ENCODE results near the gene CUZD1. TPM values are rescaled to one million over a fixed set of nuclear protein-coding genes. Genes with fewer than 3 reads are reported as not detected.
A peak's percentile ranks its signal among the peaks of the same experiment; 100 is the strongest.

CUZD1 gene
- total and polyA plus RNA-seq, 2 of the 13 experiments (the other 11 are each of a cell fraction or from before 2014, with no cell fraction given) = 0.22 to 0.29 TPM

DNA sequence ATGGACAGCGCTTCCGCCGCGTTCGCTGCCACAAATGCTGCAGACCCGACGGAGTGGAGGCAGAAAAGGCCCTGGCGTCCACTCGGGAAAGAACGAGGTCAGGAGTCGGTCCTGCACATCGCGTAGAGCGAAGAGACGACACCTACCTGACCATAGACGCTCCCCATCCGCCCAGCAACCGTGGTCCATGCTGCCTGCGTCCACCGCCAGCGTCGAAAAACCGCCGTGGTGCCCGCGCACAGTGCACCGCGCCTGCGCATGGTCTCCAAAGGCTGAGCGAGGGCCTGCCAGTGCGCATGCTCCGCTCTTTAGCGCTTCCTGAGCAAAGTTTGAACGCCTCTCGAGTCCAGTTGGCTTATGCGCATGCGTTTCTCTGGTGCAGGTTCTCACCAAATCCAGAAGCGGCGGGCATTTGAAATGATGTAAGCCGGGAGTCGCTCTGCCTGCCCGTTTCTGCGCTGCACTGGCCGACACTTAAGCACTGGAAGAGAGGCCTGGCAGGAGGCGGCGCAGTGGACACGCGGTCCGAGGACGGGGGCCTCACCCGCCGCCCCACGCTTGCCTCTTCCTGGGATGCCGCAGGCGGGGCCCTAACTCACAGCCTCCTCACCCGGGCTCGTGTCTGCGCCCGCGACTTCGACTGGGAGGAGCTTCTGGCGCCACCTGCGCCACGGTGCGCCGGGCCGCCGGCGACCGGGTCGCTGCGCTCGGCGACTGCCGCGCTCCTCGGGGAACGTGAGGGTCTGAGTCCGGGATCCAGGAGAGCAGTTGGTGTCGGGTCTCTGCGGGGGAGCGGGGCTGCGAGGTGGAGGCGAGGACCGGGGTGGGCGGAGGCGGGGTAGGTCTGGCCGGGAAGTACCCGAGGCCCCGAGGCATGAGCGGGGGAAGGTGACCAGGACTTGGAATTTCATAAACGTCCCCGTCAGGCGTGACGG is 33.9 kb upstream of the CUZD1 start, which contains the start of gene FAM24B (continued):
- TF ChIP-seq, protein P1, sequence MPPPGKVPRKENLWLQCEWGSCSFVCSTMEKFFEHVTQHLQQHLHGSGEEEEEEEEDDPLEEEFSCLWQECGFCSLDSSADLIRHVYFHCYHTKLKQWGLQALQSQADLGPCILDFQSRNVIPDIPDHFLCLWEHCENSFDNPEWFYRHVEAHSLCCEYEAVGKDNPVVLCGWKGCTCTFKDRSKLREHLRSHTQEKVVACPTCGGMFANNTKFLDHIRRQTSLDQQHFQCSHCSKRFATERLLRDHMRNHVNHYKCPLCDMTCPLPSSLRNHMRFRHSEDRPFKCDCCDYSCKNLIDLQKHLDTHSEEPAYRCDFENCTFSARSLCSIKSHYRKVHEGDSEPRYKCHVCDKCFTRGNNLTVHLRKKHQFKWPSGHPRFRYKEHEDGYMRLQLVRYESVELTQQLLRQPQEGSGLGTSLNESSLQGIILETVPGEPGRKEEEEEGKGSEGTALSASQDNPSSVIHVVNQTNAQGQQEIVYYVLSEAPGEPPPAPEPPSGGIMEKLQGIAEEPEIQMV (CRISPR knock-in tag; IDR thresholded peaks at IDR 0.05; ENCODE audit: low read depth) = no peak
- TF ChIP-seq ARHGAP35 (CRISPR knock-in tag; IDR thresholded peaks at IDR 0.05; ENCODE audit: borderline replicate concordance) = peak; percentile 54; the same call in 1 of the 2 replicates
- TF ChIP-seq POGZ (CRISPR knock-in tag; IDR thresholded peaks at IDR 0.05) = no peak
- TF ChIP-seq, protein P2, sequence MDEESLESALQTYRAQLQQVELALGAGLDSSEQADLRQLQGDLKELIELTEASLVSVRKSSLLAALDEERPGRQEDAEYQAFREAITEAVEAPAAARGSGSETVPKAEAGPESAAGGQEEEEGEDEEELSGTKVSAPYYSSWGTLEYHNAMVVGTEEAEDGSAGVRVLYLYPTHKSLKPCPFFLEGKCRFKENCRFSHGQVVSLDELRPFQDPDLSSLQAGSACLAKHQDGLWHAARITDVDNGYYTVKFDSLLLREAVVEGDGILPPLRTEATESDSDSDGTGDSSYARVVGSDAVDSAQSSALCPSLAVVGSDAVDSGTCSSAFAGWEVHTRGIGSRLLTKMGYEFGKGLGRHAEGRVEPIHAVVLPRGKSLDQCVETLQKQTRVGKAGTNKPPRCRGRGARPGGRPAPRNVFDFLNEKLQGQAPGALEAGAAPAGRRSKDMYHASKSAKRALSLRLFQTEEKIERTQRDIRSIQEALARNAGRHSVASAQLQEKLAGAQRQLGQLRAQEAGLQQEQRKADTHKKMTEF (CRISPR knock-in tag; IDR thresholded peaks at IDR 0.05) = no peak
- no peak for TF ChIP-seq TCF7 (IDR thresholded peaks at IDR 0.05; ENCODE audit: low read depth)
- TF ChIP-seq ZNF589 (CRISPR knock-in tag; conservative IDR thresholded peaks at IDR 0.05) = peak; percentile 48; the same call in 1 of the 2 replicates
- TF ChIP-seq ARNT2 (CRISPR knock-in tag; IDR thresholded peaks at IDR 0.05; ENCODE audit: low read depth) = peak; percentile 73; the same call in 1 of the 2 replicates
- no peak for TF ChIP-seq ZNF207 (IDR thresholded peaks at IDR 0.05; ENCODE audit: borderline replicate concordance)
- TF ChIP-seq KDM2A (CRISPR knock-in tag; IDR thresholded peaks at IDR 0.05; ENCODE audit: borderline replicate concordance, low read depth) = no peak; the same call in 1 of the 2 replicates
- no peak for TF ChIP-seq CHD2 (IDR thresholded peaks at IDR 0.05; ENCODE audit: low read depth, low read length)
- TF ChIP-seq, protein P3, sequence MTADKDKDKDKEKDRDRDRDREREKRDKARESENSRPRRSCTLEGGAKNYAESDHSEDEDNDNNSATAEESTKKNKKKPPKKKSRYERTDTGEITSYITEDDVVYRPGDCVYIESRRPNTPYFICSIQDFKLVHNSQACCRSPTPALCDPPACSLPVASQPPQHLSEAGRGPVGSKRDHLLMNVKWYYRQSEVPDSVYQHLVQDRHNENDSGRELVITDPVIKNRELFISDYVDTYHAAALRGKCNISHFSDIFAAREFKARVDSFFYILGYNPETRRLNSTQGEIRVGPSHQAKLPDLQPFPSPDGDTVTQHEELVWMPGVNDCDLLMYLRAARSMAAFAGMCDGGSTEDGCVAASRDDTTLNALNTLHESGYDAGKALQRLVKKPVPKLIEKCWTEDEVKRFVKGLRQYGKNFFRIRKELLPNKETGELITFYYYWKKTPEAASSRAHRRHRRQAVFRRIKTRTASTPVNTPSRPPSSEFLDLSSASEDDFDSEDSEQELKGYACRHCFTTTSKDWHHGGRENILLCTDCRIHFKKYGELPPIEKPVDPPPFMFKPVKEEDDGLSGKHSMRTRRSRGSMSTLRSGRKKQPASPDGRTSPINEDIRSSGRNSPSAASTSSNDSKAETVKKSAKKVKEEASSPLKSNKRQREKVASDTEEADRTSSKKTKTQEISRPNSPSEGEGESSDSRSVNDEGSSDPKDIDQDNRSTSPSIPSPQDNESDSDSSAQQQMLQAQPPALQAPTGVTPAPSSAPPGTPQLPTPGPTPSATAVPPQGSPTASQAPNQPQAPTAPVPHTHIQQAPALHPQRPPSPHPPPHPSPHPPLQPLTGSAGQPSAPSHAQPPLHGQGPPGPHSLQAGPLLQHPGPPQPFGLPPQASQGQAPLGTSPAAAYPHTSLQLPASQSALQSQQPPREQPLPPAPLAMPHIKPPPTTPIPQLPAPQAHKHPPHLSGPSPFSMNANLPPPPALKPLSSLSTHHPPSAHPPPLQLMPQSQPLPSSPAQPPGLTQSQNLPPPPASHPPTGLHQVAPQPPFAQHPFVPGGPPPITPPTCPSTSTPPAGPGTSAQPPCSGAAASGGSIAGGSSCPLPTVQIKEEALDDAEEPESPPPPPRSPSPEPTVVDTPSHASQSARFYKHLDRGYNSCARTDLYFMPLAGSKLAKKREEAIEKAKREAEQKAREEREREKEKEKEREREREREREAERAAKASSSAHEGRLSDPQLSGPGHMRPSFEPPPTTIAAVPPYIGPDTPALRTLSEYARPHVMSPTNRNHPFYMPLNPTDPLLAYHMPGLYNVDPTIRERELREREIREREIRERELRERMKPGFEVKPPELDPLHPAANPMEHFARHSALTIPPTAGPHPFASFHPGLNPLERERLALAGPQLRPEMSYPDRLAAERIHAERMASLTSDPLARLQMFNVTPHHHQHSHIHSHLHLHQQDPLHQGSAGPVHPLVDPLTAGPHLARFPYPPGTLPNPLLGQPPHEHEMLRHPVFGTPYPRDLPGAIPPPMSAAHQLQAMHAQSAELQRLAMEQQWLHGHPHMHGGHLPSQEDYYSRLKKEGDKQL (CRISPR knock-in tag; IDR thresholded peaks at IDR 0.05; ENCODE audit: low read depth) = no peak
- no peak for TF ChIP-seq RXRB (CRISPR knock-in tag; IDR thresholded peaks at IDR 0.05; ENCODE audit: borderline replicate concordance)
- TF ChIP-seq, protein P4, sequence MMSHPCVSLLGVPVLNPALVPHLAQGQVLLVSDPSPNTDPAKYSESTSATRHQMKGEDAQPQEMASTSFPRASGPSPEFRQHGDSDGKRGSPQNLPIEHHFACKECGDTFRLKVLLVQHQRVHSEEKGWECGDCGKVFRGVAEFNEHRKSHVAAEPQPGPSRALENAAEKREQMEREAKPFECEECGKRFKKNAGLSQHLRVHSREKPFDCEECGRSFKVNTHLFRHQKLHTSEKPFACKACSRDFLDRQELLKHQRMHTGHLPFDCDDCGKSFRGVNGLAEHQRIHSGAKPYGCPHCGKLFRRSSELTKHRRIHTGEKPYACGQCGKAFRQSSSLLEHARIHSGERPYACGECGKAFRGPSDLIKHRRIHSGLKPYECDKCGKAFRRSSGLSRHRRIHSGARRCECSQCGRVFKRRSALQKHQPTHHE (CRISPR knock-in tag; IDR thresholded peaks at IDR 0.05; ENCODE audit: borderline replicate concordance) = peak; percentile 19; the same call in 1 of the 2 replicates
- TF ChIP-seq, protein P5, sequence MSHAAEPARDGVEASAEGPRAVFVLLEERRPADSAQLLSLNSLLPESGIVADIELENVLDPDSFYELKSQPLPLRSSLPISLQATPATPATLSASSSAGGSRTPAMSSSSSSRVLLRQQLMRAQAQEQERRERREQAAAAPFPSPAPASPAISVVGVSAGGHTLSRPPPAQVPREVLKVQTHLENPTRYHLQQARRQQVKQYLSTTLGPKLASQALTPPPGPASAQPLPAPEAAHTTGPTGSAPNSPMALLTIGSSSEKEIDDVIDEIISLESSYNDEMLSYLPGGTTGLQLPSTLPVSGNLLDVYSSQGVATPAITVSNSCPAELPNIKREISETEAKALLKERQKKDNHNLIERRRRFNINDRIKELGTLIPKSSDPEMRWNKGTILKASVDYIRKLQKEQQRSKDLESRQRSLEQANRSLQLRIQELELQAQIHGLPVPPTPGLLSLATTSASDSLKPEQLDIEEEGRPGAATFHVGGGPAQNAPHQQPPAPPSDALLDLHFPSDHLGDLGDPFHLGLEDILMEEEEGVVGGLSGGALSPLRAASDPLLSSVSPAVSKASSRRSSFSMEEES (CRISPR knock-in tag; IDR thresholded peaks at IDR 0.05) = no peak
- TF ChIP-seq HOXA9 (CRISPR knock-in tag; IDR thresholded peaks at IDR 0.05; ENCODE audit: borderline replicate concordance) = peak; percentile 79; the same call in 1 of the 2 replicates
